Smooth muscle cell (in vitro differentiated cells): ENCODE results near the gene UBAP1L. TPM values are rescaled to one million over a fixed set of nuclear protein-coding genes. Genes with fewer than 3 reads are reported as not detected.
"Not testable (repeated sequence)": the region's sequence is repeated elsewhere in the genome, so short reads cannot be mapped to it uniquely, and the experiment has no call there.

Experiments used
- DNase-seq: peaks from one replicate; lab custom pipeline; 2025; ENCODE audit not compliant: unreplicated experiment; lab: John Stamatoyannopoulos, UW
- H2AFZ ChIP-seq: fragments of 200-600 bp; sonication (generic); 2 replicates; pipeline ENCODE4 v1.6.0; 2016; ENCODE audit warnings: antibody characterized with exemption, low read depth, mild to moderate bottlenecking
- H3F3A ChIP-seq: fragments of 200-600 bp; sonication (generic); 2 replicates; pipeline ENCODE4 v1.6.0; 2017; ENCODE audit warnings: antibody characterized with exemption, low read depth
- H3K27ac ChIP-seq: fragments of 200-600 bp; sonication (generic); 2 replicates; pipeline ENCODE4 v1.5.1; 2016; ENCODE audit warnings: low read depth, mild to moderate bottlenecking
- H3K27me3 ChIP-seq: fragments of 200-600 bp; sonication (generic); 2 replicates; pipeline ENCODE4 v1.6.1; 2016; ENCODE audit warnings: low read depth, mild to moderate bottlenecking
- H3K36me3 ChIP-seq: fragments of 200-600 bp; sonication (generic); 2 replicates; pipeline ENCODE4 v1.5.1; 2016; ENCODE audit warnings: low read depth
- H3K4me1 ChIP-seq: fragments of 200-600 bp; sonication (generic); 2 replicates; pipeline ENCODE4 v1.5.1; 2016; ENCODE audit warnings: low read depth
- H3K4me2 ChIP-seq: fragments of 200-600 bp; sonication (generic); 2 replicates; pipeline ENCODE4 v1.6.0; 2016; ENCODE audit warnings: mild to moderate bottlenecking
- H3K4me3 ChIP-seq: fragments of 200-600 bp; sonication (generic); 2 replicates; pipeline ENCODE4 v1.5.1; 2016; ENCODE audit warnings: mild to moderate bottlenecking
- H3K79me2 ChIP-seq: fragments of 200-600 bp; sonication (generic); 2 replicates; pipeline ENCODE4 v1.6.0; 2016; ENCODE audit warnings: low read depth, mild to moderate bottlenecking
- H3K9ac ChIP-seq: fragments of 200-600 bp; sonication (generic); 2 replicates; pipeline ENCODE4 v1.6.0; 2016; ENCODE audit warnings: low read depth
- H3K9me3 ChIP-seq: fragments of 200-600 bp; sonication (generic); replicated peaks from 2 replicates; pipeline ENCODE4 v1.5.1; 2016; ENCODE audit warnings: low read depth
- H4K20me1 ChIP-seq: fragments of 200-600 bp; sonication (generic); 2 replicates; pipeline ENCODE4 v1.6.0; 2016; ENCODE audit warnings: low read depth
- CTCF ChIP-seq: fragments of 200-600 bp; sonication (generic); IDR thresholded peaks from 2 replicates; pipeline ENCODE4 v1.5.1; 2017; ENCODE audit warnings: borderline replicate concordance, mild to moderate bottlenecking, antibody characterized with exemption; ENCODE audit not compliant: insufficient read depth, poor library complexity, severe bottlenecking
- WGBS: methylation state at CpG from one replicate; pipeline ENCODE4 v1.1.7; 2016; ENCODE audit warnings: low lambda C conversion rate; 5-methylcytosine and 5-hydroxymethylcytosine counted together
- polyA plus RNA-seq: library from polyadenylated mRNA; unstranded; fragments of >200 nt; fragmentation: Nextera tagmentation; extraction: Ambion mirVana; gene quantifications from 2 replicates; pipeline ENCODE4 v1.2.1, GENCODE V29; 2016
- small RNA-seq: library from RNA; depleted of rRNA; stranded (forward); fragments of <200 nt; gene quantifications from one replicate; pipeline ENCODE3, GENCODE V24; 2014
- total RNA-seq: library from RNA; depleted of rRNA; stranded (reverse); fragments of >200 nt; gene quantifications from 2 replicates; pipeline ENCODE4 v1.2.3, GENCODE V29; 2014

Gene UBAP1L
- total and polyA plus RNA-seq, 2 experiments from 2014 or later: 1.0 to 1.2 TPM

GRCh38 chr15:65048241-65048640, 66.8 kb downstream of the UBAP1L start:
- no peaks in the 10 kb centered on the region for H3K36me3 ChIP-seq
- H3K27ac ChIP-seq: no peak overlapping the region
- H3K4me1 ChIP-seq: no peaks in the 10 kb centered on the region
- no peaks in the 10 kb centered on the region for H3K79me2 ChIP-seq
- no peaks in the 10 kb centered on the region for H3K9me3 ChIP-seq
- WGBS: 89% methylated on average over 2 of the region's 2 CpGs
- H3F3A ChIP-seq: no peaks in the 10 kb centered on the region
- no peaks in the 10 kb centered on the region for H3K27me3 ChIP-seq
- no peak for TF ChIP-seq CTCF
- H3K4me2 ChIP-seq: no peak overlapping the region
- no peak overlapping the region for H2AFZ ChIP-seq
- no peak overlapping the region for H3K4me3 ChIP-seq
- no peak overlapping the region for H3K9ac ChIP-seq
- DNase-seq: no peak
- H4K20me1 ChIP-seq: no peaks in the 10 kb centered on the region

GRCh38 chr15:65044724-65045481, 70.1 kb downstream of the UBAP1L start, which contains the start of gene SLC51B:
TSS of gene SLC51B (plus strand) at chr15:65045387. CDS start at chr15:65050005, 4,618 bp downstream.
- no peak for TF ChIP-seq CTCF
- no peak for DNase-seq
- Histone ChIP-seq H3K79me2 (no peaks in the 10 kb centered on the region), H3K4me1 (no peaks in the 10 kb centered on the region), H3F3A (no peaks in the 10 kb centered on the region), H3K27me3 (no peaks in the 10 kb centered on the region), H4K20me1 (no peaks in the 10 kb centered on the region), H3K27ac (no peak within 1 kb of the TSS), H3K36me3 (no peaks in the 10 kb centered on the region), H2AFZ (no peak within 1 kb of the TSS), H3K4me2 (no peak within 1 kb of the TSS), H3K9ac (no peak within 1 kb of the TSS), H3K4me3 (no peak within 1 kb of the TSS), H3K9me3 (no peaks in the 10 kb centered on the region)
- WGBS: 92% methylated on average over 7 of the region's 7 CpGs

GRCh38 chr15:65044218-65044617, 70.8 kb downstream of the UBAP1L start:
- H3F3A ChIP-seq, H3K9ac ChIP-seq, H2AFZ ChIP-seq, DNase-seq, H4K20me1 ChIP-seq, H3K36me3 ChIP-seq, H3K79me2 ChIP-seq, H3K4me2 ChIP-seq, H3K9me3 ChIP-seq, H3K27ac ChIP-seq, H3K4me3 ChIP-seq, H3K4me1 ChIP-seq, H3K27me3 ChIP-seq: not testable (repeated sequence)
- 48% methylated on average over 5 of the region's 5 CpGs for WGBS

GRCh38 chr15:65042776-65043327, 72.1 kb downstream of the UBAP1L start:
- Histone ChIP-seq H3K27me3 (no peaks in the 10 kb centered on the region), H4K20me1 (no peaks in the 10 kb centered on the region), H3K4me3 (no peak overlapping the region), H3K4me2 (no peak overlapping the region), H3K27ac (no peak overlapping the region), H3K9ac (no peak overlapping the region), H3K79me2 (no peaks in the 10 kb centered on the region), H3K4me1 (no peaks in the 10 kb centered on the region), H2AFZ (no peak overlapping the region), H3K36me3 (no peaks in the 10 kb centered on the region), H3K9me3 (no peaks in the 10 kb centered on the region), H3F3A (no peaks in the 10 kb centered on the region)
- no peak for DNase-seq
- 42% methylated on average over 4 of the region's 4 CpGs for WGBS
- TF ChIP-seq CTCF: no peak

Small RNA genes within 50 kb of the gene (small RNA-seq; reads per million reads assigned to genes)
- gene AC013553.1: not detected

Other genes with a start within 250 kb of the UBAP1L start
- gene ANKDD1A, start 203.3 kb downstream of the UBAP1L start, total RNA-seq: 1.3 and 1.7 TPM in 2 replicates
- gene ANKDD1A, start 203.3 kb downstream of the UBAP1L start, polyA plus RNA-seq: 2.8 and 5.6 TPM in 2 replicates
- gene SPG21, start 125.3 kb downstream of the UBAP1L start, total RNA-seq: 84.8 and 94.4 TPM in 2 replicates
- gene SPG21, start 125.3 kb downstream of the UBAP1L start, polyA plus RNA-seq: 95.0 and 110 TPM in 2 replicates
- 16.8 and 19.9 TPM in 2 replicates for gene MTFMT, start 85.6 kb downstream of the UBAP1L start, total RNA-seq
- gene MTFMT, start 85.6 kb downstream of the UBAP1L start, polyA plus RNA-seq: 11.3 and 15.5 TPM in 2 replicates
- not detected in 2 replicates for gene SLC51B, start 69.8 kb downstream of the UBAP1L start, total RNA-seq
- gene SLC51B, start 69.8 kb downstream of the UBAP1L start, polyA plus RNA-seq: not detected in 2 replicates
- gene RASL12, start 47.2 kb downstream of the UBAP1L start, total RNA-seq: 8.7 and 11.8 TPM in 2 replicates
- gene RASL12, start 47.2 kb downstream of the UBAP1L start, polyA plus RNA-seq: 14.6 and 15.0 TPM in 2 replicates
- gene KBTBD13, start 38.5 kb downstream of the UBAP1L start, total RNA-seq: not detected in 2 replicates
- 0.11 and 0.66 TPM in 2 replicates for gene KBTBD13, start 38.5 kb downstream of the UBAP1L start, polyA plus RNA-seq
- 13.4 and 14.3 TPM in 2 replicates for gene PDCD7, start 18.6 kb upstream of the UBAP1L start, total RNA-seq
- 10.4 and 11.6 TPM in 2 replicates for gene PDCD7, start 18.6 kb upstream of the UBAP1L start, polyA plus RNA-seq
- gene CLPX, start 70.1 kb upstream of the UBAP1L start, total RNA-seq: 34.8 and 46.6 TPM in 2 replicates
- 21.7 and 21.8 TPM in 2 replicates for gene CLPX, start 70.1 kb upstream of the UBAP1L start, polyA plus RNA-seq
- gene CILP, start 96.3 kb upstream of the UBAP1L start, total RNA-seq: 84.4 and 114 TPM in 2 replicates
- gene CILP, start 96.3 kb upstream of the UBAP1L start, polyA plus RNA-seq: 87.9 and 125 TPM in 2 replicates
- 6.0 and 10.0 TPM in 2 replicates for gene PARP16, start 171.7 kb upstream of the UBAP1L start, total RNA-seq
- 11.7 and 15.1 TPM in 2 replicates for gene PARP16, start 171.7 kb upstream of the UBAP1L start, polyA plus RNA-seq
- not detected in 2 replicates for gene RNU5A-1, start 180.9 kb upstream of the UBAP1L start, total RNA-seq
- not detected in 2 replicates for gene RNU5A-1, start 180.9 kb upstream of the UBAP1L start, polyA plus RNA-seq
- not detected in 2 replicates for gene RNU5B-1, start 189.5 kb upstream of the UBAP1L start, total RNA-seq
- gene RNU5B-1, start 189.5 kb upstream of the UBAP1L start, polyA plus RNA-seq: not detected in 2 replicates